ENCODE measurements around the gene METTL22.

The METTL22 gene

DNA sequence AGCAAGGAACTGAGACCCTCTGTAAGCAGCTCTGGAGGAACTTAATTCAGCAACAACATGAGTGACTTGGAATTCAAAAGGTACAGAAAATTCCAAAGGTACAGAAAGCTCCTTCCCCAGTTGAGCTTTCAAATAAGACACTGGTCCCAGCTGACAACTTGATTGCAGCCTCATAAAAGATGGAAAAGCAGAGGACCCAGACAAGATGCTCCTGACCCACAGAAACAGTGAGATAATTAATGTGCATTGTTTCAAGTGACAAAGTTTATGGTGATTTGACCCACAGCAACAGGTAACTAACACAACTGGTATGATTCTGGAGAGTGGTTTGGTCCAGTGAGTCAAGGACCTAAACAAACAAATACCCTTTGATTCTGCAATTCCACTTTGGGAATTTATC lies 15.9 kb upstream of the METTL22 start:
- no peaks in the 10 kb centered on the region for H3K36me3 ChIP-seq (ENCODE audit: low read length)
- H3K79me2 ChIP-seq (ENCODE audit: insufficient read depth, low read length) = no peaks in the 10 kb centered on the region
- H3K9ac ChIP-seq (ENCODE audit: low read length) = no peak overlapping the region
- no peak overlapping the region for H3K27ac ChIP-seq (ENCODE audit: low read depth, low read length)
- no peak overlapping the region for H3K4me3 ChIP-seq (ENCODE audit: insufficient read depth, low read length, poor library complexity, severe bottlenecking)
- no peak for TF ChIP-seq EZH2phosphoT487 (conservative IDR thresholded peaks at IDR 0.05; ENCODE audit: low read length)
- TF ChIP-seq, protein P1, sequence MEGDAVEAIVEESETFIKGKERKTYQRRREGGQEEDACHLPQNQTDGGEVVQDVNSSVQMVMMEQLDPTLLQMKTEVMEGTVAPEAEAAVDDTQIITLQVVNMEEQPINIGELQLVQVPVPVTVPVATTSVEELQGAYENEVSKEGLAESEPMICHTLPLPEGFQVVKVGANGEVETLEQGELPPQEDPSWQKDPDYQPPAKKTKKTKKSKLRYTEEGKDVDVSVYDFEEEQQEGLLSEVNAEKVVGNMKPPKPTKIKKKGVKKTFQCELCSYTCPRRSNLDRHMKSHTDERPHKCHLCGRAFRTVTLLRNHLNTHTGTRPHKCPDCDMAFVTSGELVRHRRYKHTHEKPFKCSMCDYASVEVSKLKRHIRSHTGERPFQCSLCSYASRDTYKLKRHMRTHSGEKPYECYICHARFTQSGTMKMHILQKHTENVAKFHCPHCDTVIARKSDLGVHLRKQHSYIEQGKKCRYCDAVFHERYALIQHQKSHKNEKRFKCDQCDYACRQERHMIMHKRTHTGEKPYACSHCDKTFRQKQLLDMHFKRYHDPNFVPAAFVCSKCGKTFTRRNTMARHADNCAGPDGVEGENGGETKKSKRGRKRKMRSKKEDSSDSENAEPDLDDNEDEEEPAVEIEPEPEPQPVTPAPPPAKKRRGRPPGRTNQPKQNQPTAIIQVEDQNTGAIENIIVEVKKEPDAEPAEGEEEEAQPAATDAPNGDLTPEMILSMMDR (IDR thresholded peaks at IDR 0.05; ENCODE audit: insufficient read depth, low read length, poor library complexity, severe bottlenecking) = no peak
- H3K27me3 ChIP-seq (ENCODE audit: low read length) = no peaks in the 10 kb centered on the region
- no peaks in the 10 kb centered on the region for H3K9me3 ChIP-seq (ENCODE audit: insufficient read depth, low read length)
- no peaks in the 10 kb centered on the region for H3K9me2 ChIP-seq (replicated peaks; ENCODE audit: insufficient read depth, low read length)
- H4K20me1 ChIP-seq (ENCODE audit: low read depth, low read length) = no peaks in the 10 kb centered on the region
- H3F3A ChIP-seq (ENCODE audit: insufficient read depth) = no peaks in the 10 kb centered on the region
- no peak overlapping the region for H2AFZ ChIP-seq (ENCODE audit: low read depth, low read length, severe bottlenecking)
- no peak overlapping the region for H3K4me2 ChIP-seq (ENCODE audit: low read depth, low read length, poor library complexity, severe bottlenecking)

DNA sequence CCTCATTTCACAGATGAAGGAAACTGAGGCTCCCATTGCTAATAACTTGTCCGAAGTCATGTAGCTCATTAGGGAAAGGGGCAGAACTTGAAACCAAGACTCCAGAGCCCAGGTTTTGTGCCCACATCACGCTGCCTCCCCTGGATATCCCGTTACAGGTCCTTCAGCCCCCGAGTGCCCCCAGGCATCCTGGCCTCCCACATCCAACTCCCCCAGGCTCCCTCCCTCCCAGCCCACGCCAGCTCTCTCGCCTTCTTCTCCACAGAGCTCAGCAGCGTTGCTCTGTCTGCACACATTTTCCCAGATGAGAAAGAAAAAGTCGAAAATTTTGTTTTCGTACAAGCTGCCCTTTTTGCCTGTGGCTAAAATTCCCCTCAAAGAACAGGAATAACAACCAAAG lies 14.3 kb upstream of the METTL22 start:
- no peaks in the 10 kb centered on the region for H4K20me1 ChIP-seq (ENCODE audit: low read depth, low read length)
- H3K9me3 ChIP-seq (ENCODE audit: insufficient read depth, low read length) = no peaks in the 10 kb centered on the region
- H3K4me3 ChIP-seq (ENCODE audit: insufficient read depth, low read length, poor library complexity, severe bottlenecking) = no peak overlapping the region
- H2AFZ ChIP-seq (ENCODE audit: low read depth, low read length, severe bottlenecking) = no peak overlapping the region
- H3K4me2 ChIP-seq (ENCODE audit: low read depth, low read length, poor library complexity, severe bottlenecking) = no peak overlapping the region
- no peak overlapping the region for H3K27ac ChIP-seq (ENCODE audit: low read depth, low read length)
- H3K9me2 ChIP-seq (replicated peaks; ENCODE audit: insufficient read depth, low read length) = no peaks in the 10 kb centered on the region
- H3K9ac ChIP-seq (ENCODE audit: low read length) = no peak overlapping the region
- H3K79me2 ChIP-seq (ENCODE audit: insufficient read depth, low read length) = no peaks in the 10 kb centered on the region
- peaks cover 3% of the 10 kb centered on the region; the same call in 1 of the 2 replicates for H3K27me3 ChIP-seq (ENCODE audit: low read length)
- TF ChIP-seq, protein P1 (IDR thresholded peaks at IDR 0.05; ENCODE audit: insufficient read depth, low read length, poor library complexity, severe bottlenecking) = no peak
- TF ChIP-seq EZH2phosphoT487 (conservative IDR thresholded peaks at IDR 0.05; ENCODE audit: low read length) = no peak
- H3K36me3 ChIP-seq (ENCODE audit: low read length) = no peaks in the 10 kb centered on the region
- H3F3A ChIP-seq (ENCODE audit: insufficient read depth) = no peaks in the 10 kb centered on the region

DNA sequence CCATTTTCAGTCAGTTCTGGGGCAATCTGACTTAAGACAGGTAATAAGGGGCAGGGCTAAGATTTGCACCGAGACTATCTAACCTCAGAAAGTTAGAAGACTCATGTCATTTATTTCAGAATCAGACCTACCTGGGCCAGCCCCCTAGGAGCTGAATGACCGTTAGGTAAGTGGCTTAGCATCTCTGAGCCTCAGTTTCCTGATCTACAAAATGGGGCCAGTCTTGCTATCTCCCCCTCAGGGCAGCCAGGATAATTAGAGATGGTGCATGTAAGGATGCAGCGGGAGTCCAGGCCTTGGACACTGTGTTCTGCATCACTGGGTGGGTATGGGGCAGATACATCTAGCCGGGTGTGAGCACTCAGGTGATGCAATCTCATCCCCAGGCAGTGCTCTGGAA lies 10.4 kb upstream of the METTL22 start:
- Histone ChIP-seq H3K79me2 (ENCODE audit: insufficient read depth, low read length) (no peaks in the 10 kb centered on the region), H4K20me1 (ENCODE audit: low read depth, low read length) (no peaks in the 10 kb centered on the region), H3K9me3 (ENCODE audit: insufficient read depth, low read length) (no peaks in the 10 kb centered on the region), H3K36me3 (ENCODE audit: low read length) (no peaks in the 10 kb centered on the region), H3F3A (ENCODE audit: insufficient read depth) (no peaks in the 10 kb centered on the region), H3K4me3 (ENCODE audit: insufficient read depth, low read length, poor library complexity, severe bottlenecking) (no peak overlapping the region), H3K27me3 (ENCODE audit: low read length) (peaks cover 4% of the 10 kb centered on the region; the same call in 1 of the 2 replicates), H3K4me2 (ENCODE audit: low read depth, low read length, poor library complexity, severe bottlenecking) (no peak overlapping the region), H2AFZ (ENCODE audit: low read depth, low read length, severe bottlenecking) (no peak overlapping the region), H3K27ac (ENCODE audit: low read depth, low read length) (no peak overlapping the region), H3K9me2 (replicated peaks; ENCODE audit: insufficient read depth, low read length) (no peaks in the 10 kb centered on the region), H3K9ac (ENCODE audit: low read length) (no peak overlapping the region)
- no peak for TF ChIP-seq EZH2phosphoT487 (conservative IDR thresholded peaks at IDR 0.05; ENCODE audit: low read length)
- TF ChIP-seq, protein P1 (IDR thresholded peaks at IDR 0.05; ENCODE audit: insufficient read depth, low read length, poor library complexity, severe bottlenecking) = no peak
